SKM-1 (cell line): ENCODE measurements around the gene TAS2R14.

ENCODE experiments used
- DNase-seq: peaks from one replicate; lab custom pipeline; 2025; ENCODE audit not compliant: unreplicated experiment; lab: John Stamatoyannopoulos, UW

TAS2R14 gene, protein sequence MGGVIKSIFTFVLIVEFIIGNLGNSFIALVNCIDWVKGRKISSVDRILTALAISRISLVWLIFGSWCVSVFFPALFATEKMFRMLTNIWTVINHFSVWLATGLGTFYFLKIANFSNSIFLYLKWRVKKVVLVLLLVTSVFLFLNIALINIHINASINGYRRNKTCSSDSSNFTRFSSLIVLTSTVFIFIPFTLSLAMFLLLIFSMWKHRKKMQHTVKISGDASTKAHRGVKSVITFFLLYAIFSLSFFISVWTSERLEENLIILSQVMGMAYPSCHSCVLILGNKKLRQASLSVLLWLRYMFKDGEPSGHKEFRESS

DNA sequence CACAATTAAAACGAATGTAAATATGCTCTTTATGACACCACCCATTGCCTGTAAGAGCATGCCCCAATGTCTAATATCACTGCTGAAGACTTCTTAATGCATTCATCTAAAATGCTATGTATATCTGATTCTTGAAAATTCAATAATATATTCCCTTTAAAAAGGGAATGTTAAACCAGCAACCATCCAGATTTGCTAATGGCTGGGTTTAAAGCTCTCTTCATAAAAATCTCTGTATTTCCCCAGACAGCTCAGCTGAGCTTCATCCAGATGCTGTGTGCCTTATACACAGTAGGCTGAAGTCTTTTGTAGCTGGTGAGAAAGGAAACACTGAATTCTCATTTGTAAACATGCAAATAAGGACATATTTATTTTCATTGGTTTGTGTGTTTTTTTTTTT is at the start of gene TAS2R14:
Gene TAS2R14, minus strand, starts transcription at position 101 of the 400 bp plus-strand sequence. Its CDS starts 56 bp downstream, at position 45.
- DNase-seq: no peak

DNA sequence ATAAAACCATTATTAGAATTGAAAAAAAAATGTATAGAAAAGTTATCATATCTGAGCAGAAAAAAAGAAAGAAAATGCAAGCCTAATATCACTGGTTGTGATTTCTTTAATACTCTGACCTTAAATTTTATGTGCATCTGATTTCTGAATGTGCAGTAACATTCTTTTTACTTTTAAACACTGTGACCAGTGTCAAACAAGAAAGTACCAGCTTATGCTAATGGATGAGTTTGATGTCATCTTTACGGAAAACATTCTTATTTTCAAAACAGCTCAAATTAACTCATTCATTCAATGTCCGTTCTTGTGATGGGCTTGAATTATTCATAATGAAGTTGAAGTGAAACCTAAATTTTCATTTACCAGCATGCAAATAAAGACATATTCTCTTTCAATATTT is 47.7 kb upstream of the TAS2R14 start, which contains the start of gene TAS2R50:
Gene TAS2R50, minus strand, starts transcription at position 101 of the 400 bp plus-strand sequence. Its CDS starts 52 bp downstream, at position 49.
- no peak for DNase-seq

DNA sequence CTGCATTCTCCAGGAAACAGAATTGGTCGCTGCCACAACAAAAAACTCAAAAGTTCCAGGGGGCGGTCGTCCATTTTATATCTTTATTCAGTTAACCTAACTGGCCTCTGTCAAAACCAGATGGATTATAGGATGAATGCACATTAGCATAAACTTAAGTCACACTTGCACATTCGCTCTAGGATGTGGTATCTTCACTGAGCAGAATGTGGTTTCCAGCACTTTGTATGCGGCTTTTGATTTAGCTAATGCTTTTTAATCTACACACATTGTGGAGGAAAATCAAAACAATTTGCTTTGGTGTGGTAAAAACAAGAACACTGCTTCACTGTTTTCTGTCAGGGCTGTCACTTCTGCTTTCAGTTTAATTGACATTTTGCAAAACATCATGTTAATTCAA is 43.2 kb upstream of the TAS2R14 start:
- no peak for DNase-seq

DNA sequence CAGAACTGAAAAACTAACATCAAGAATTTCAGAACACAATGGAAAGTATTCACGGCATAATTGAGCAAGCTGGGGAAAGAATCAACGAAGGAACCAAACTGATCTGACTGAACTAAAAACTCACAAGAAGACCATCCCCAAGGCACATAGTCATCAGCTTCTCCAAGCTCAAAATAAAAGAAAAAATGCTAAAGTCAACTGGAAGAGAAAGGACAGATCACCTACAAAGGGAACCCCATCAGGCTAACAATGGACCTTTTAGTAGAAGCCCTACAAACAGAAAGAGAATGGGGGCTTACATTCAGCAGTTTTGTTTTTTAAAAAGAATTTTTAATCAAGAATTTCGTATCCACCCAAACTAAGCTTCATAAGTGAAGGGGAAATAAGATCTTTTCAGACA is 35.9 kb upstream of the TAS2R14 start:
- no peak for DNase-seq

DNA sequence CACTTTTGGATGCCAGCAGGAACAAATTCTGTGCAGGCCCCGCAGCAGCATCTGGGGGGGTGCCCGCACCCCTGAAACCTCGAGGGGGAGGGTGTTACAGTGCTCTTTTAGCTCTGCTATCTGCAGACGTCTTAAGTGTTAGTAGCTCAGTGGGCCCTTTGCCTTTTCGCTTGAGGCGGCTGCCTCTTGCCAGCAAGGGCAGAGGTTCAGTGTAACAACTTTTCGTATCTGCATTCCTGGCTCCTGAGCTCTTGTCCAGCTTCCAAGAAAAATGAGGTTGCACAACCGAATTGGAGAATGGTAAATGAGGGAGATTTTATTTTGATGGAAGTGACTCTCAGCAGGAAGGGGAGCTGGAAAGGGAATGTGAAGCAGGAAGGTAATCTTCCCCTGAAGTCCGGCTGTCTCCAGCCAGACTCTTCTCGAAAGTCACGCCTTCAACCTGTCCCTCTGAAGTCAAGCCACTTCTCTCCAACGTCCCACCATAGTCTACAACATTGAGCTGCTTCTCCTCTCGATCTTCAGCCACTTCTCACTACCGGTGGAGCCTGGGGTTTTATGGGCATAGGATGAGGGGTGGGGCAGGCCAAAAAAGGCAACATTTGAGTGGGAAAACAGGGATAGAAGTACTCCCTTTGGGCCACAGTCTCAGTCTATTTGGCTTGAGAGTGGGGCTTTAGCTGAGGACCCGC is 29.8 kb upstream of the TAS2R14 start:
- no peak for DNase-seq

DNA sequence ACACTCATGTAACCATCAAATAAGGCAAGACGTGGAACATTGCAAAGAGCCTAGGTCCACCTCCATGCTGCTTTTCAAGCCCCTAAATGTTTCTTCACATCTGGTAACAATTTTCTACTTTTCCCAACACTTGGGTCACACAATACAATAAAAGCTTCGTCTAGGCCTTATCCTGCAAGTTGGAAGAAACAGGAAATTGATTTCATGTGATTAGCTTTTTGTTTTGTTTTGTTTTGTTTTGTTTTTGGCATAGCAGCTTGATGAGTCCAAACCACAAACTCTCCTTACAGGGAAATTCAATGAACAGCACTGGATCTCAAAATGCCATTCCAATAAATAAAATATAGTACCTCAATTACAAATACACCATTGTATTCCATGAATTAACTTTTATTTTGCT is 28.3 kb upstream of the TAS2R14 start:
- DNase-seq: no peak

DNA sequence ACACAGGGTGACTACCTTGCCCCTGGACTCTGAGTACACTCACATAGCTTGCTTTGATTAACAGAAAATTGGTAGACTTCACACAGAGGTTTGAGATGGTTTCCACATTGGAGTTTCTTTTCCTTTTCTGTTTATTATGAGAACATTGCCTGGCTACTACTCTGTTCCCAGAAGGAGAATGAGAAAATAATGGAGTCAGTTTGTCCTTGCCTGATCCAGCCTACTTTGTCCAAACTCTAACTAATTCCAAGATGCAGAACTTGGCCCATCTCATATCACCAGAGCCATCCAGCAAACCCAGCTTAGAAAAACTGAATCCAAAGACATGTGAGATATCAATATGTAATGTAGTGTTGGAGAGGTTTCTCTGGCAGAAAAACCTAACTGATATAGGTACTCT is 27.3 kb upstream of the TAS2R14 start:
- DNase-seq: no peak

DNA sequence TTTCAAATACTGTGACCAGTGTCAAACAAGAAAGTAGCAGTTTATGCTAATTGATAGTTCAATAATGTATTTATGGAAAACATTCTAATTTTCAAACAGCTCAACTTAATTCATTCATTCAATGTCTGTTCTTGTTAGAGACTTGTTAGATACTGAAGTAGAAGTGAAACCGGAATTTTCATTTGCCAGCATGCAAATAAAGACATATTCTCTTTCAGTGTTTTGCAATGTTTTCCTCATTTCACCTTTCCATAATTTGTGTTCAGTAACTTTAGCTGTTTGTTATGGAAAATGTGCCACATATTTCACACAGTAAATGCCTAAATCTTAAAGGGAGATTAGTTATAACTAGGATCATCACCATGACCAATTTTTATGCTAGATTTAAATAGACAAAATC is 26.4 kb upstream of the TAS2R14 start:
- no peak for DNase-seq

DNA sequence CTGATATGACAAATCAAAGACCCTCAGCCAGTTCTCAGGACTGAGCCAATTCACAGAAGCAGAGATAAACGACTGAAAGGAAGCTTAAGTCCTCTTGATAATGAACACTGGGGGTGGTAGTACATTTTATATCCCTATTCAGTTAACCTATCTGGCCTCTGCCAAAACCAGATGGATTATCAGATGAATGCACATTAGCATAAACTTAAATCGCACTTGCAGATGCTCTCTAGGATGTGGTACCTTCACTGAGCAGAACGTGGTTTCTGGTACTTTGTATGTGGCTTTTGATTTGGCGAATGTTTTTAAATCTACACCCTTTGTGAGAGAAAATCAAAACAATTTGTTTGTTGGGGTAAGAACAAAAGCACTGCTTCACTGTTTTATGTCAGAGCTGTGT is 21.1 kb upstream of the TAS2R14 start:
- DNase-seq: no peak

DNA sequence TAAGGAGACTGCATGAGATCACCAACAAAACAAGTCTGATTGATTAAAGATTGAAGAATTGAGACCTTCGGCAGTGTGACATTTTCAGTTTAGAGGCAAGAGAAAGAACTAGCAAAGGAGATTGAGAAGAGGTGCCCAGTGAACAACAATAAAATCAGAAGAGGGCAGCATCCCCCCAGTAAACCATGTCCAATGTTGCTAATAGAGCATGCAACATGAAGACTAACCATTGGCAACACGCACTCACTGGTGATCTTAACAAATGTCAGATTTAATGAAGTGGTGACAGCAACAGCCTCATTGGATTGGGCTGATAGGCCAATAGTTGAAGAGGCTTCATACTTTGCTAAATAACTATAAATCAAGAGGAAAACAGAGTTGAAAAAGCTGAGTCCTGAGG is 20.7 kb upstream of the TAS2R14 start:
- no peak for DNase-seq

DNA sequence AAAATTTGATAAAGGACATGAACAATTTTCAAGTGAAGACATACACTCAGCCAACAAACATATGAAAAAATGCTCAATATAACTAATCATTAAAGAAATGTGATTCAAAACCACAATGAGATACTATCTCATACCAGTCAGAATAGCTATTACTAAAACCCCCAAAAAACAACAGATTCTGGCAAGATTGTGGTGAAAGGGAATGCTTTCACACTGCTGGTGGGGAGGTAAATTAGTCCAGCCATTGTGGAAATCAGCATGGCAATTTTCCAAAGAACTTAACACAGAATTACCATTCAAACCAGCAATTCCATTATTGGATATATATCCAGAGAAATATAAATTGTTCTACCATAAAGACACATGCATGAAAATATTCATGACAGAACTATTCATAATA is 18.7 kb upstream of the TAS2R14 start:
- DNase-seq: no peak

DNA sequence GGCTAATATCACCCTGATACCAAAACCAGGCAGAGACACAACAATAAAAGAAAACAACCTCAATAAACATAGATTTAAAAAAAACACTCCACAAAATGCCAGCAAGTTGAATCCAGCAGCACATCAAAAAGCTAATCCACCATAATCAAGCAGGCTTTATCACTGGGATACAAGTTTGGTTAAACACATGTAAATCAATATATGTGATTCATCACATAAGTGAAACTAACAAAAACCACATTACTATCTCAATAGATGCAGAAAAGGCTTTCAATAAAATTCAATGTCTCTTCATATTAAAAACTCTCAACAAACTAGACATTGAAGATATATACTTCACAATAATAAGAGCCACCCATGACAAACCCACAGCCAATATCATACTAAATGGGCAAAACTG is 17.0 kb upstream of the TAS2R14 start:
- no peak for DNase-seq

DNA sequence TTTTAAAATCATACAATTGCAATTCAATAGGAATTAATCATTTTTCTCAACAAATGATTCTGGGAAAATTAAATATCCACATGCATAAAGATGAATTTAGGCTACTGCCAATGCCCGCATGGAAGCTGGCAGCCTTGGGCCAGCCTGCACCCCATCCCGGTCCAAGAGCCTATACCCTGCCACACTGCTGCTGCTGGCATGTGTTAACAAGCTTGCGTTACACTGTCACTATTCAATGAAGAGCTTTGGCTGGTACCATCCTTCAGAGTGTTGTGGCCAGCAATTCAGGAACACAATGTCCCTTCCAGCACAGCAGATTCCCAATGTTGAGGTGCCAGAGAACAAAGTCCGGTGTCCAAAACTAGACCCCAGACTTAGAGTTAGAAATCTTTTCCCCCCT is 13.6 kb upstream of the TAS2R14 start:
- DNase-seq: no peak

DNA sequence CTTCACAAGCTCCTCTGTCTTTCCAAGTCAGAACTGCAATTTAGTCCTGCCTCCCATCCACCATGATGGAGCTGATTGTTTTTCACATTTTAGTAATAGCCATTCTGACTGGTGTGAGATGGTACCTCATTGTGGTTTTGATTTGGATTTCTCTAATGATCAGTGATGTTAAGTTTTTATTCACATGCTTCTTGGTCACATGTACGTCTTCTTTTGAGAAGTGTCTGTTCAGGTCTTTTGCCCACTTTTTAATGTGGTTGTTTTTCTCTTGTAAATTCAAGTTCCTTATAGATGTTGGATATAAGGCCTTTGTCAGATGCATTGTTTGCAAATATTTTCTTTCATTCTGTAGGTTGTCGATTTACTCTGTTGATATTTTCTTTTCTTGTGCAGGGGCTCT is 4.1 kb upstream of the TAS2R14 start:
- no peak for DNase-seq

DNA sequence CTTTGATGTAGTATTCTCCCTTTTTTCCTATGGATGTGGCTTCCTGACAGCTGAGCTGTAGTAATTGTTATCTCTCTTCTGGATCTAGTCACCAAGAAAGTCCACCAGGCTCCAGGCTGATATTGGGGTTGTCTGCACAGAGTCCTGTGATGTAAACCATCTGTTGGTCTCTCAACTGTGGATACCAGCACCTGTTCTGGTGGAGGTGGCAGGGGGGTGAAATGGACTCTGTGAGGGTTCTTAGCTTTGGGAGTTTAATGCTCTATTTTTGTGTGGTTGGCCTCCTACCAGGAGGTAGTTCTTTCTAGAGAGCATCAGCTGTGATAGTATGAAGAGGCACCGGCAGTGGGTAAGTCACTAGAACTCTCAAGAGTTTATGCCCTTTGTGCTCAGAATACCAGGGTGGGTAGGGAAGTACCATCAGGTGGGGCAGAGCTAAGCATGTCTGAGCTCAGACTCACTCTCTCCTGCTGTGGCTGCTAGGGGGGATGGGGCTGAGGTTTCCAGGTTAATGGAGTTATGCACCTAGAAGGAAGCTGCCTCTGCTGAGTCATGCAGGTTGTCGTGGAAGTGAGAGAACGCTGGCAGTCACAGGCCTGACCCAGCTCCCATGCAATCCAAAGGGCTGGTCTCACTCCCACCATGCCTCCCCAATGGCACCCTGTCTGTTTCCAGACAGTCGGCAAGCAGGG is 3.0 kb upstream of the TAS2R14 start:
- no peak for DNase-seq

DNA sequence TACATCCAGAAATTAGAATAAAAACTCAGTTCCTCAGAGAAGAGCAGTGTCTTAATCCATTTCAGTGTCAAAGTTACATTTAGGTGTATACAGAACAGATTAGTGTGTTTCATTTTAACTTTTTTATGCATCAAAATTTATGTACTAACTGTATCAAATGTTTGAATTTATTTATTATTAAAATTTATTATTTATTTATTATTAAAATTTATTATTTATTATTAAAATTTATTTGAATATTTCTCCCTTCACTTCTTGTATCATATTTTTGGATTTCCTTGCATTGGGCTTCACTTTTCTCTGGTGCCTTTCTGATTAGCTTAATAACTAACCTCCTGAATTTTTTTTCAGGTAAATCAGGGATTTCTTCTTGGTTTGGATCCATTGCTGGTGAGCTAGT is 2.3 kb upstream of the TAS2R14 start:
- DNase-seq: no peak

DNA sequence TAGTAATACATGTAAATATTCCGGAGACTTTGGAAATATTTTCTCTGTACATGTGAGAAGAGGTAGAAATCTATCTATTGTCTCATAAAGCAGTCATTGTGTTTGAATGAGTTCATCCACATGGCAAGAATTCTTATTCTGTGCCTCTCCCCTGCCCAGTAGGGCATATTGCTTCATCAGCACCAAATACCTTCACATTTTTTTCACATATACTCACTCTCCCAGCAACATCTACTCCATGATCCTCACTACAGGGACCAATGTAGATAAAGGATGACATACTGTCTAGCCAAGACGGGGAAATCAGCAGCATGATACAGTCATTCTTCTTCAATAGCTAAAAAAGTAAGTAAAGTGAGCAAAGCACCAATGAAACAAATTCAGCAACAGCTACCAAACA is 1.3 kb upstream of the TAS2R14 start:
- DNase-seq: no peak

DNA sequence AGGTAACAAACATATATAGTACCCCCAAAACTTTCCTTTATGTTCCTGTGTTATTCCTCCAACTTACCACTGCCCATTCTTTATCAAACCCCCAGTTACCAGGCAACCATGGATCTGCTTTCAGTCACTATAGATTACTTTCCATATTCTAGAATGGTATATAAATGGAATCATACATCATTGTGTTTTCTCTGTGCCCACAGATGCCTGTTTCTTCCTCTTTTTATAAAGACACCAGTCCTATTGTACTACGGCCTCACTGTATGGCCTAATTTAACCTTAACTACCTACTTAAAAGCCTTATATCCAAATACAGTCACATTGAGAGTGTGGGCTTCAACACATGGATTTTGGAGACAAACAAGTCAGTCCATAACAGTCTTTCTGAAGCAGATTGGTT is 2.6 kb downstream of the TAS2R14 start:
- no peak for DNase-seq

DNA sequence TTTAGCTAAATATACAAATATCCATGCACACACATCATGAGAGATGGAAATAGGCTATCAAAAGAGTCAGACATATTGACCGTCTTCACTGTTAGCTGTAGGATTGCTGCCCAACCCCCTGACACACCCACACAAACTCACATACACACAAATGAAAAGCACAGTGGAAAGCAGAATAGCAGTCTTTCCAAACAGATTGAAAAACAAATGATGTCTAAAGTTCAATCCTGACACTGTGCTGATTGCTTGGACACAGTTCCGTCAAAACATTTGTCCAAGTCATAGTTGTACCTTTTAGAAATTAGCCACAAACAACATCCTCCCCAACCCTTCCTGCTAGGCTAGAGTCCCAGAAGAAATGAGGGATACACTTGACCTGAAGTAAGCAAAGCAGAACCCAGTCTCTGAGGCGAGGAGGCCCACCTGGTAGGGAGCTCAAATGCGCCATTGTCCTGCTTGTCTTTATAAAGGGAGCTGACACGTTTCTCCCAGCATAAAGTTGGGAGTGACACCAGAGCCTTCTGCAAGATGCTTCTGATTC is 10.2 kb downstream of the TAS2R14 start, which contains the start of gene PRH2:
Gene PRH2, plus strand, starts transcription at position 491 of the 541 bp plus-strand sequence. Its CDS starts 38 bp downstream, at position 529.
- DNase-seq: no peak

DNA sequence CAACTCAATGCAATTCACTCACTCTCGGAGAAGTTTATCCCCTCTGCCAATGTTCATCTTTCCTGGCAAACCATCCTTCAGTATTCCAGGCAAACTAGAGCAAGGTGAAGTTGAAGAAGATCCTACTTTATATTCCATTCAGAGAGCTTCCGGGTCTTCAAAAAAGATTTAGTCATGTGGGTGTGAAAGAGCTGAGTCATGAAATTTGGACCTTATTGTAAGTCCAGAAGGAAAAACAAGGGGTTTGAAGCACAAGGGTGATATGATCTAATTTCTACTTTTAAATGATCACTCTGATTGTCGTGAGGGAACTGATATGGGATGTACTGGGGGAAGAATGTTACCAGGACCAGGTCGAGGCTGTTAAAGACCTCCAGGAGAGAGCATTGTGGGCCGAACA is 12.8 kb downstream of the TAS2R14 start:
- no peak for DNase-seq

DNA sequence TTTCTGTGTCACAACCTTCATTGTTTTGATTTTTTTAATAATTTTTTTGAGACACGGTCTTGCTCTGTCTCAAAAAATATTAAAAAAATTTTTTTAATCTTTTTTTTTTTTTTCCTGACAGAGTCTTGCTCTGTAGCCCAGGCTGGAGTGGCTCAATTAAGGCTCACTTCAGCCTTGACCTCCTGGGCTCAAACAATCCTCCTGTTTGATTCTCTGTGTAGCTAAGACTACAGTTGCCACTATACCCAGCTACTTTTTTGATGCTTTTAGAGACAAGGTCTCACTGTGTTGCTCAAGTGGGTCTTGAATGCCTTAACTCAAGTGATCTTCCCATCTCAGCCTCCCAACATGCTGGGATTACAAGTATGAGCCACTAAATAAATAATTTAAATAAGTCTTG is 19.3 kb downstream of the TAS2R14 start:
- DNase-seq: no peak

DNA sequence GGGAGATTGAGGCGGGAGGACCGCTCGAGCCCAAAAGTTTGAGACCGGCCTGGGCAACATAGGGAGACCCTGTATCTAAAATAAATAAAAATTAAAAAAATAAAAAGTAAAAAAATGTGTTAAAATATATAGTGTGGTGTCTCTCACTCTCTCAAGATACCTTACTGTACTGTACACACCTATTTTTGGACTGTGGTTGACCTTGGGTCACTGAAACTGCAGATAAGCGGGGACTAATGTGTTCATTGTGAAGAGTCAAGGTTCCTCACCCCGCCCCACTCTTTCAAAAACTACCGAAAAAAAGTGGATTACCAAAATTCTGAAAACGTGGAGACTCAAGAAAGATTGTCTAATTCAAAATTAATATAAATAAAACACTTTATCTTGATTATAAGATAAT is 28.7 kb downstream of the TAS2R14 start:
- DNase-seq: no peak
